GM23338 (cell line): ENCODE data around the gene TSR3.

Experiments used
- CREB1 ChIP-seq: fragments of 250-450 bp; sonication (Bioruptor Pico); IDR thresholded peaks from 2 replicates; pipeline ENCODE4 v1.5.0; 2020; ENCODE audit warnings: low read depth, mild to moderate bottlenecking, moderate library complexity
- CTCF ChIP-seq, 2 experiments: fragments of 200-600 bp in 1 of 2; sonication (generic) in 1 of 2; conservative IDR thresholded peaks; 2 replicates each; pipeline versions ENCODE4 v1.5.1 to v1.6.1; 2016 to 2017; ENCODE audit warnings: antibody characterized with exemption in 2 of 2, low read depth in 2 of 2, mild to moderate bottlenecking in 2 of 2, moderate library complexity in 1 of 2
- EZH2 ChIP-seq: fragments of 200-600 bp; sonication (generic); IDR thresholded peaks from one replicate; pipeline ENCODE4 v1.8.0; 2017; ENCODE audit warnings: antibody characterized with exemption, mild to moderate bottlenecking, low read depth; ENCODE audit not compliant: unreplicated experiment
- EZH2phosphoT487 ChIP-seq: fragments of 200-600 bp; sonication (generic); IDR thresholded peaks from one replicate; pipeline ENCODE4 v1.8.1; 2018; ENCODE audit warnings: antibody characterized with exemption; ENCODE audit not compliant: unreplicated experiment
- JUNB ChIP-seq: IDR thresholded peaks from one replicate; pipeline ENCODE4 v1.6.1; 2016; ENCODE audit warnings: antibody characterized with exemption; ENCODE audit not compliant: unreplicated experiment
- POLR2AphosphoS5 ChIP-seq: IDR thresholded peaks from 2 replicates; pipeline ENCODE4 v1.6.1; 2016; ENCODE audit warnings: antibody characterized with exemption, low read depth
- REST ChIP-seq: IDR thresholded peaks from one replicate; pipeline ENCODE4 v1.6.1; 2018; ENCODE audit warnings: antibody characterized with exemption; ENCODE audit not compliant: unreplicated experiment

- TF ChIP-seq EZH2phosphoT487, result no peak
- no peak for TF ChIP-seq CTCF (conservative IDR thresholded peaks at IDR 0.05; ENCODE audit: low read depth in 2 of 2)
- no peak for TF ChIP-seq REST
- TF ChIP-seq EZH2, result no peak
- TF ChIP-seq POLR2AphosphoS5, result no peak
- TF ChIP-seq JUNB, result no peak
- no peak for TF ChIP-seq CREB1
Measured at GRCh38 chr16:1326391-1326790, 25.3 kb downstream of the TSR3 start.
